B cell (primary cell): ENCODE measurements around the gene PDE12.

Experiments
- CTCF ChIP-seq: fragments of 200-600 bp; IDR thresholded peaks from one replicate; pipeline ENCODE4 v1.8.0; 2022; ENCODE audit warnings: antibody characterized with exemption, mild to moderate bottlenecking
- EZH2 ChIP-seq: IDR thresholded peaks from 2 replicates; pipeline ENCODE4 v1.6.1; 2012; ENCODE audit warnings: borderline replicate concordance, low read depth, mild to moderate bottlenecking, moderate library complexity, low read length; ENCODE audit not compliant: insufficient read depth, poor library complexity, severe bottlenecking

- TF ChIP-seq CTCF, result no peak
- no peak for TF ChIP-seq EZH2
Observed at GRCh38 chr3:57555738-57556458, at the start of gene PDE12.
